WTC11 (cell line): Measurements from ENCODE around the gene SEMA4D. TPM values are rescaled to one million over a fixed set of nuclear protein-coding genes. Genes with fewer than 3 reads are reported as not detected.
A peak's percentile ranks its signal among the peaks of the same experiment; 100 is the strongest.

Source experiments
- ATAC-seq: fragments of 200-7000 bp; cut with Tn5 transposase; 2 replicates; pipeline ENCODE4 v1.10.0; 2021; ENCODE audit warnings: mild to moderate bottlenecking, moderate library complexity
- CTCF ChIA-PET: fragments of 300-600 bp; sonication (Branson Sonifier 250); formaldehyde crosslinking; loops from one replicate; lab custom pipeline; 2021; ENCODE audit warnings: antibody characterized with exemption; lab: Charles Lee
- POLR2A ChIA-PET: fragments of 350-600 bp; sonication (Branson Sonifier 250); formaldehyde crosslinking; loops from one replicate; lab custom pipeline; 2021; ENCODE audit warnings: antibody characterized with exemption; lab: Charles Lee
- DNase-seq: peaks from one replicate; pipeline ENCODE4 v3.0.0; 2021; ENCODE audit warnings: low spot score
- H3K27ac Mint-ChIP-seq: 2 replicates; pipeline ENCODE4 v1.8.0; 2021; ENCODE audit warnings: mixed read lengths
- H3K27me3 Mint-ChIP-seq: 2 replicates; pipeline ENCODE4 v1.8.0; 2021; ENCODE audit warnings: low read depth, mild to moderate bottlenecking, moderate library complexity, mixed read lengths
- H3K36me3 Mint-ChIP-seq: 2 replicates; pipeline ENCODE4 v1.8.0; 2021; ENCODE audit warnings: mixed read lengths
- H3K4me1 Mint-ChIP-seq: 2 replicates; pipeline ENCODE4 v1.8.0; 2022; ENCODE audit warnings: mixed read lengths
- H3K4me3 Mint-ChIP-seq: 2 replicates; pipeline ENCODE4 v1.8.0; 2021; ENCODE audit warnings: mild to moderate bottlenecking, moderate library complexity, mixed read lengths
- H3K9me3 Mint-ChIP-seq: 2 replicates; pipeline ENCODE4 v1.8.0; 2021; ENCODE audit warnings: mixed read lengths
- E2F1 ChIP-seq: sonication (generic); formaldehyde crosslinking; IDR thresholded peaks from 2 replicates; pipeline ENCODE4 v1.8.0; 2022; ENCODE audit warnings: mild to moderate bottlenecking, missing genetic modification reagents
- ELF4 ChIP-seq: sonication (generic); formaldehyde crosslinking; IDR thresholded peaks from 2 replicates; pipeline ENCODE4 v1.8.1; 2022; ENCODE audit warnings: low read depth, mild to moderate bottlenecking, moderate library complexity, missing genetic modification reagents
- ESRRA ChIP-seq: sonication (generic); formaldehyde crosslinking; IDR thresholded peaks from 2 replicates; pipeline ENCODE4 v1.8.1; 2022; ENCODE audit warnings: mild to moderate bottlenecking, missing genetic modification reagents, borderline replicate concordance
- HMGA2 ChIP-seq: fragments of 250-450 bp; sonication (Bioruptor Pico); IDR thresholded peaks from 2 replicates; pipeline ENCODE4 v1.4.0; 2021; ENCODE audit warnings: mild to moderate bottlenecking, moderate library complexity
- MYBL2 ChIP-seq: sonication (generic); formaldehyde crosslinking; IDR thresholded peaks from 2 replicates; pipeline ENCODE4 v1.8.1; 2023; ENCODE audit warnings: mild to moderate bottlenecking, moderate library complexity, missing genetic modification reagents
- NFATC4 ChIP-seq: fragments of 250-450 bp; sonication (Bioruptor Pico); IDR thresholded peaks from 2 replicates; pipeline ENCODE4 v1.9.0; 2021; ENCODE audit warnings: mild to moderate bottlenecking
- PRRX2 ChIP-seq: fragments of 250-450 bp; sonication (Bioruptor Pico); IDR thresholded peaks from 2 replicates; pipeline ENCODE4 v1.8.0; 2021; ENCODE audit warnings: mild to moderate bottlenecking
- SMAD4 ChIP-seq: sonication (generic); formaldehyde crosslinking; IDR thresholded peaks from 2 replicates; pipeline ENCODE4 v1.8.0; 2022; ENCODE audit warnings: mild to moderate bottlenecking, missing genetic modification reagents
- TEAD1 ChIP-seq: sonication (generic); formaldehyde crosslinking; IDR thresholded peaks from 2 replicates; pipeline ENCODE4 v1.8.0; 2022; ENCODE audit warnings: mild to moderate bottlenecking, missing genetic modification reagents
- ZBTB43 ChIP-seq: sonication (generic); formaldehyde crosslinking; IDR thresholded peaks from 2 replicates; pipeline ENCODE4 v1.8.1; 2023; ENCODE audit warnings: mild to moderate bottlenecking, missing genetic modification reagents
- ZNF121 ChIP-seq: sonication (generic); formaldehyde crosslinking; IDR thresholded peaks from 2 replicates; pipeline ENCODE4 v1.8.0; 2023; ENCODE audit warnings: missing genetic modification reagents
- ZNF138 ChIP-seq: sonication (generic); formaldehyde crosslinking; conservative IDR thresholded peaks from 2 replicates; pipeline ENCODE4 v1.8.1; 2022; ENCODE audit warnings: mild to moderate bottlenecking, moderate library complexity, missing genetic modification reagents
- ZNF317 ChIP-seq: sonication (generic); formaldehyde crosslinking; IDR thresholded peaks from 2 replicates; pipeline ENCODE4 v1.8.1; 2023; ENCODE audit warnings: low read depth, mild to moderate bottlenecking, moderate library complexity, missing genetic modification reagents, borderline replicate concordance
- ZNF423 ChIP-seq: fragments of 250-450 bp; sonication (Bioruptor Pico); IDR thresholded peaks from 2 replicates; pipeline ENCODE4 v2.1.2; 2022; ENCODE audit warnings: mild to moderate bottlenecking, moderate library complexity
- ZNF532 ChIP-seq: fragments of 250-450 bp; sonication (Bioruptor Pico); IDR thresholded peaks from 2 replicates; pipeline ENCODE4 v1.9.0; 2021; ENCODE audit warnings: mild to moderate bottlenecking, borderline replicate concordance
- total RNA-seq: library from RNA; stranded (reverse); gene quantifications from 3 replicates; pipeline ENCODE4 v1.2.3, GENCODE V29; 2021

SEMA4D gene
- total RNA-seq, 1 experiment from 2014 or later: 67.8 TPM

- Mint-ChIP-seq H3K4me3 (no peak overlapping the region), H3K4me1 (peaks cover 74% of the 10 kb centered on the region), H3K9me3 (no peaks in the 10 kb centered on the region)
Observed at GRCh38 chr9:89488936-89489335, 9.0 kb downstream of the SEMA4D start.

GRCh38 chr9:89488131-89488530 lies 9.8 kb downstream of the SEMA4D start:
- ChIA-PET POLR2A (interaction anchor here (0.6 kb wide), 2 partner anchors 20 to 110 kb away, joined by 3 to 4 read pairs; no protein-coding TSS in a partner anchor), CTCF (interaction anchor here (0.6 to 1.0 kb wide), 2 partner anchors 59 to 77 kb away, joined by 3 read pairs; no protein-coding TSS in a partner anchor)
- ATAC-seq (no peak), DNase-seq (no peak)
- H3K36me3 Mint-ChIP-seq: no peaks in the 10 kb centered on the region
- no peak overlapping the region for H3K4me3 Mint-ChIP-seq
- peaks cover 72% of the 10 kb centered on the region for H3K4me1 Mint-ChIP-seq
- H3K27ac Mint-ChIP-seq: peak overlapping the region; percentile 93
- no peak for TF ChIP-seq ZNF317 (CRISPR knock-in tag)
- TF ChIP-seq MYBL2 (CRISPR knock-in tag): no peak
- TF ChIP-seq ZNF532 (CRISPR knock-in tag): no peak
- no peak for TF ChIP-seq SMAD4 (CRISPR knock-in tag)
- TF ChIP-seq ELF4 (CRISPR knock-in tag): no peak
- no peak for TF ChIP-seq ZNF138 (CRISPR knock-in tag)
- TF ChIP-seq ZNF121 (CRISPR knock-in tag): no peak
- no peak for TF ChIP-seq ESRRA (CRISPR knock-in tag)
- TF ChIP-seq NFATC4: no peak
- TF ChIP-seq TEAD1 (CRISPR knock-in tag): no peak
- TF ChIP-seq ZNF423 (CRISPR knock-in tag): no peak
- no peak for TF ChIP-seq HMGA2
- no peaks in the 10 kb centered on the region for H3K9me3 Mint-ChIP-seq
- H3K27me3 Mint-ChIP-seq: no peaks in the 10 kb centered on the region

More at GRCh38 chr9:89488936-89489335, 9.0 kb downstream of the SEMA4D start:
- CTCF ChIA-PET: interaction anchor here (1.0 to 3.6 kb wide), 3 partner anchors 60 kb away, joined by 3 to 15 read pairs (median 7); no protein-coding TSS in a partner anchor
- no peak for DNase-seq
- POLR2A ChIA-PET: no interaction called here
- TF ChIP-seq SMAD4 (CRISPR knock-in tag) (no peak), E2F1 (CRISPR knock-in tag) (no peak), PRRX2 (no peak)
- ATAC-seq: no peak
- H3K27ac Mint-ChIP-seq: peak overlapping the region; percentile 48; the same call in 1 of the 2 replicates
- H3K36me3 Mint-ChIP-seq: no peaks in the 10 kb centered on the region
- no peaks in the 10 kb centered on the region for H3K27me3 Mint-ChIP-seq

- ChIA-PET POLR2A (no interaction called here), CTCF (interaction anchor here (1.1 kb wide), 1 partner anchor 57 kb away, joined by 3 read pairs; no protein-coding TSS in a partner anchor)
- Mint-ChIP-seq H3K27ac (no peak overlapping the region), H3K4me3 (no peak overlapping the region), H3K27me3 (no peaks in the 10 kb centered on the region), H3K4me1 (peaks cover 72% of the 10 kb centered on the region), H3K9me3 (no peaks in the 10 kb centered on the region), H3K36me3 (no peaks in the 10 kb centered on the region)
- DNase-seq (no peak), ATAC-seq (no peak)
- TF ChIP-seq ZBTB43 (no peak), MYBL2 (CRISPR knock-in tag) (no peak), ZNF121 (CRISPR knock-in tag) (peak; percentile 94)
Observed at GRCh38 chr9:89486681-89487080, 11.2 kb downstream of the SEMA4D start.
